ENCODE data around the gene OPCML.

DNA sequence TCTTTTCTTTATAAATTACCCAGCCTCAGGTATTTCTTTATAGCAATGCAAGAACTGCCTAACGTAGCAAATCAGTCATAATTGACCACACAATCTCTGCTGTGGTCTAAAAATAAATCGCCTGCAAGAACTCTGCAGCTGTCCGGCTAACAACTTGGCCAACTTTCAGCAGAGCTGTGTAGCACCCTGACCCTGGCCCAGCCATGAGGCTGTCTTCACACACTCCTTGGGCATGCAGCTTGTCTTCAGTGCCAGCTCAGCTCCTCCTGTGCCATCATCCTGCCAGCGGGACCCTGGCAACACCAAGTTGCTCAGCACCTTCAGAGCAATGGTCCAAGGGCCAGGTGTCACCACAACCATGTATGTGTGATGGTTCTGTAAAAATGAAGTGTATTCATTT lies 355.6 kb downstream of the OPCML start:
- TF ChIP-seq, protein P1, sequence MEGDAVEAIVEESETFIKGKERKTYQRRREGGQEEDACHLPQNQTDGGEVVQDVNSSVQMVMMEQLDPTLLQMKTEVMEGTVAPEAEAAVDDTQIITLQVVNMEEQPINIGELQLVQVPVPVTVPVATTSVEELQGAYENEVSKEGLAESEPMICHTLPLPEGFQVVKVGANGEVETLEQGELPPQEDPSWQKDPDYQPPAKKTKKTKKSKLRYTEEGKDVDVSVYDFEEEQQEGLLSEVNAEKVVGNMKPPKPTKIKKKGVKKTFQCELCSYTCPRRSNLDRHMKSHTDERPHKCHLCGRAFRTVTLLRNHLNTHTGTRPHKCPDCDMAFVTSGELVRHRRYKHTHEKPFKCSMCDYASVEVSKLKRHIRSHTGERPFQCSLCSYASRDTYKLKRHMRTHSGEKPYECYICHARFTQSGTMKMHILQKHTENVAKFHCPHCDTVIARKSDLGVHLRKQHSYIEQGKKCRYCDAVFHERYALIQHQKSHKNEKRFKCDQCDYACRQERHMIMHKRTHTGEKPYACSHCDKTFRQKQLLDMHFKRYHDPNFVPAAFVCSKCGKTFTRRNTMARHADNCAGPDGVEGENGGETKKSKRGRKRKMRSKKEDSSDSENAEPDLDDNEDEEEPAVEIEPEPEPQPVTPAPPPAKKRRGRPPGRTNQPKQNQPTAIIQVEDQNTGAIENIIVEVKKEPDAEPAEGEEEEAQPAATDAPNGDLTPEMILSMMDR (IDR thresholded peaks at IDR 0.05), result no peak
- no peak for TF ChIP-seq POLR2A (IDR thresholded peaks at IDR 0.05)
